Measurements from ENCODE around the gene APBB2. TPM values are rescaled to one million over a fixed set of nuclear protein-coding genes. Genes with fewer than 3 reads are reported as not detected.

Gene APBB2
- total and polyA plus RNA-seq, 10 of the 15 experiments (the other 5 are each of a cell fraction or from before 2014, with no cell fraction given), result 2.7 to 24.6 (median 19.0) TPM

GRCh38 chr4:41052287-41052686, 162.1 kb downstream of the APBB2 start:
- ChIA-PET POLR2A (no interaction called here), CTCF (interaction anchor here (1.2 kb wide), 1 partner anchor 160 kb away, joined by 4 read pairs; no protein-coding TSS in a partner anchor), SMC1A (ENCODE audit: uncharacterized antibody, unreplicated experiment) (interaction anchor here (0.6 to 2.3 kb wide), 2 partner anchors 9 to 53 kb away, joined by 3 to 5 read pairs; no protein-coding TSS in a partner anchor), RAD21 (ENCODE audit: unreplicated experiment) (no interaction called here)
- Histone ChIP-seq H2AFZ (ENCODE audit: control insufficient read depth, low read depth, low read length) (no peak overlapping the region), H3K27ac (ENCODE audit: control insufficient read depth, insufficient read depth) (no peak overlapping the region), H3K9ac (ENCODE audit: control insufficient read depth, insufficient read depth, low read length) (no peak overlapping the region), H3K9me3 (replicated peaks; ENCODE audit: control insufficient read depth, insufficient read depth, low read length) (peaks cover 1% of the 10 kb centered on the region; the same call in 1 of the 3 replicates), H3K79me2 (ENCODE audit: control insufficient read depth, insufficient read depth, low read length) (no peaks in the 10 kb centered on the region), H3K36me3 (ENCODE audit: control insufficient read depth in 2 of 2, insufficient read depth in 2 of 2, low read length in 1 of 2) (no peaks in the 10 kb centered on the region), H3K4me3 (no peak overlapping the region), H3K27me3 (replicated peaks in 1 of 2; ENCODE audit: control insufficient read depth in 2 of 2, insufficient read depth in 2 of 2, low read length in 1 of 2) (no peaks in the 10 kb centered on the region), H3K4me2 (ENCODE audit: control insufficient read depth, insufficient read depth) (no peak overlapping the region), H3K4me1 (ENCODE audit: control insufficient read depth, insufficient read depth, low read length) (no peaks in the 10 kb centered on the region), H4K20me1 (ENCODE audit: control insufficient read depth, insufficient read depth) (no peaks in the 10 kb centered on the region)
- DNase-seq (ENCODE audit: low read depth, low spot score) (no peak), ATAC-seq (no peak), FAIRE-seq (no peak)
- 71% methylated on average over 5 of the region's 5 CpGs for WGBS (ENCODE audit: insufficient coverage, insufficient replicate concordance, low lambda C conversion rate, missing lambda C conversion rate)
- intact Hi-C loops (cut with micrococcal nuclease; ENCODE audit: unreplicated experiment) (no loop called here), in situ Hi-C loops (cut with MboI) (no loop called here)
- no TSS peak for BruUV-seq (replicated peaks)
- no peak for TF ChIP-seq REST (IDR thresholded peaks at IDR 0.05; ENCODE audit: low read depth, low read length)
- TF ChIP-seq NFYB (IDR thresholded peaks at IDR 0.05; ENCODE audit: insufficient read depth, low read depth, low read length), result no peak
- TF ChIP-seq CBX3 (IDR thresholded peaks at IDR 0.05; ENCODE audit: borderline replicate concordance, low read depth), result no peak
- no peak for TF ChIP-seq ZSCAN29 (IDR thresholded peaks at IDR 0.05)
- no peak for TF ChIP-seq RBBP5 (conservative IDR thresholded peaks at IDR 0.05)
- TF ChIP-seq JUND (IDR thresholded peaks at IDR 0.05; ENCODE audit: low read depth, low read length), result no peak
- TF ChIP-seq RCOR1 (conservative IDR thresholded peaks at IDR 0.05; ENCODE audit: low read depth, low read length), result no peak
- TF ChIP-seq ZBTB4 (CRISPR knock-in tag; IDR thresholded peaks at IDR 0.05), result no peak
- TF ChIP-seq HCFC1 (IDR thresholded peaks at IDR 0.05; ENCODE audit: low read length), result no peak
- TF ChIP-seq ZNF217 (IDR thresholded peaks at IDR 0.05), result no peak
- TF ChIP-seq SIN3A (IDR thresholded peaks at IDR 0.05; ENCODE audit: low read depth, low read length), result no peak
- no peak for TF ChIP-seq BACH1 (IDR thresholded peaks at IDR 0.05; ENCODE audit: borderline replicate concordance)
- TF ChIP-seq BCLAF1 (IDR thresholded peaks at IDR 0.05), result no peak
